GM12878 (cell line): ENCODE data around the gene ANP32A. TPM values are rescaled to one million over a fixed set of nuclear protein-coding genes. Genes with fewer than 3 reads are reported as not detected.

Experiments
- ATAC-seq: fragments of 200-7000 bp; cut with Tn5 transposase; 3 replicates; pipeline ENCODE4 v1.9.1; 2020; ENCODE audit warnings: mild to moderate bottlenecking, moderate library complexity
- BruUV-seq: library from RNA; stranded (reverse); fragments of 400-500 nt; replicated peaks from 2 replicates; lab custom pipeline; 2021; lab: Mats Ljungman, UMichigan
- CTCF ChIA-PET: fragments of 300-600 bp; sonication (Branson Sonifier 250); formaldehyde crosslinking; extraction: SDS; loops from one replicate; lab custom pipeline; 2021; ENCODE audit warnings: inconsistent platforms; lab: Yijun Ruan, JAX
- POLR2A ChIA-PET: fragments of 350-600 bp; formaldehyde crosslinking; extraction: SDS; loops from one replicate; lab custom pipeline; 2021; ENCODE audit warnings: inconsistent platforms; lab: Charles Lee
- RAD21 ChIA-PET: fragments of 300-600 bp; sonication (Branson Sonifier 250); formaldehyde crosslinking; loops from one replicate; lab custom pipeline; 2023; ENCODE audit warnings: antibody characterized with exemption; ENCODE audit not compliant: unreplicated experiment; lab: Charles Lee
- SMC1A ChIA-PET: fragments of 300-600 bp; sonication (Branson Sonifier 250); formaldehyde crosslinking; loops from one replicate; lab custom pipeline; 2023; ENCODE audit not compliant: unreplicated experiment, uncharacterized antibody; lab: Charles Lee
- DNase-seq: peaks from one replicate; pipeline ENCODE4 v3.0.0-alpha.2; 2011; ENCODE audit warnings: low read depth, low spot score
- FAIRE-seq: peaks from 3 replicates; lab custom pipeline; 2011; peaks lifted over from hg19 to GRCh38; lab: Jason Lieb, UNC
- H2AFZ ChIP-seq: 2 replicates; pipeline ENCODE4 v1.6.0; 2011; ENCODE audit warnings: low read depth, low read length, control low read depth; ENCODE audit not compliant: control insufficient read depth
- H3K27ac ChIP-seq: 2 replicates; pipeline ENCODE4 v1.5.1; 2011; ENCODE audit warnings: control low read depth; ENCODE audit not compliant: control insufficient read depth, insufficient read depth
- H3K27me3 ChIP-seq, 2 experiments: replicated peaks in 1 of 2; 2 replicates each; pipeline versions ENCODE4 v1.6.0 to v1.6.1; 2011; ENCODE audit warnings: low read length in 1 of 2; ENCODE audit not compliant: control insufficient read depth in 2 of 2, insufficient read depth in 2 of 2
- H3K36me3 ChIP-seq, 2 experiments: 2 replicates each; pipeline ENCODE4 v1.5.1; 2011; ENCODE audit warnings: low read length in 1 of 2; ENCODE audit not compliant: control insufficient read depth in 2 of 2, insufficient read depth in 2 of 2
- H3K4me1 ChIP-seq: 2 replicates; pipeline ENCODE4 v1.6.1; 2011; ENCODE audit warnings: mild to moderate bottlenecking, low read length, moderate library complexity, mixed read lengths; ENCODE audit not compliant: control insufficient read depth, insufficient read depth
- H3K4me2 ChIP-seq: 2 replicates; pipeline ENCODE4 v1.6.0; 2011; ENCODE audit warnings: control low read depth; ENCODE audit not compliant: control insufficient read depth, insufficient read depth
- H3K4me3 ChIP-seq: fragments of 200-600 bp; sonication (generic); 2 replicates; pipeline ENCODE4 v1.5.1; 2016
- H3K79me2 ChIP-seq: 2 replicates; pipeline ENCODE4 v1.6.0; 2011; ENCODE audit warnings: low read length; ENCODE audit not compliant: control insufficient read depth, insufficient read depth
- H3K9ac ChIP-seq: 2 replicates; pipeline ENCODE4 v1.8.0; 2011; ENCODE audit warnings: low read length, control low read depth, mixed read lengths; ENCODE audit not compliant: control insufficient read depth, insufficient read depth
- H3K9me3 ChIP-seq: replicated peaks from 3 replicates; pipeline ENCODE4 v1.5.1; 2011; ENCODE audit warnings: mild to moderate bottlenecking, low read length; ENCODE audit not compliant: control insufficient read depth, insufficient read depth
- H4K20me1 ChIP-seq: 2 replicates; pipeline ENCODE4 v1.6.0; 2011; ENCODE audit not compliant: control insufficient read depth, insufficient read depth
- BACH1 ChIP-seq: fragments of 450-650 bp; IDR thresholded peaks from 2 replicates; pipeline ENCODE4 v1.6.1; 2017; ENCODE audit warnings: mild to moderate bottlenecking, borderline replicate concordance
- CBX3 ChIP-seq: fragments of 200-600 bp; sonication (generic); IDR thresholded peaks from 2 replicates; pipeline ENCODE4 v1.6.1; 2016; ENCODE audit warnings: low read depth, borderline replicate concordance
- IRF3 ChIP-seq: fragments of 450-650 bp; IDR thresholded peaks from 2 replicates; pipeline ENCODE4 v1.6.1; 2014; ENCODE audit warnings: mild to moderate bottlenecking
- NFYA ChIP-seq: IDR thresholded peaks from 2 replicates; pipeline ENCODE4 v1.6.1; 2011; ENCODE audit warnings: low read depth, mild to moderate bottlenecking, low read length, improper control_type of control experiment, borderline replicate concordance
- TARDBP ChIP-seq: IDR thresholded peaks from 2 replicates; pipeline ENCODE4 v1.6.1; 2016; ENCODE audit warnings: borderline replicate concordance
- WGBS: methylation state at CpG from one replicate; pipeline ENCODE4 v1.1.6; 2016; ENCODE audit warnings: low lambda C conversion rate; ENCODE audit not compliant: insufficient replicate concordance, insufficient coverage; ENCODE audit errors: missing lambda C conversion rate; 5-methylcytosine and 5-hydroxymethylcytosine counted together
- in situ Hi-C: fragments of 300-500 bp; cut with MboI; formaldehyde crosslinking; loops from 9 replicates; pipeline ENCODE4 v1.14.3; 2018; ENCODE audit warnings: mixed read lengths
- intact Hi-C: fragments of 100-400 bp; cut with micrococcal nuclease; formaldehyde crosslinking; loops from one replicate; pipeline ENCODE4 v1.14.2; 2022; ENCODE audit not compliant: unreplicated experiment
- polyA plus RNA-seq, 11 experiments: library from polyadenylated mRNA; depleted of rRNA in 4 of 11; unstranded in 6 of 11; stranded (reverse) in 5 of 11; fragments of >200 nt; fragmentation: Nextera tagmentation in 4 of 11; fragmentation: Illumina TruSeq in 1 of 11; extraction: Ambion mirVana in 4 of 11; extraction: Trizol in 1 of 11; gene quantifications; 1 replicate in 1 of 11; 2 replicates in 10 of 11; pipeline versions ENCODE4 v1.2.1 to v1.2.3, GENCODE V29; 2011 to 2016; ENCODE audit warnings: inconsistent platforms in 2 of 11, missing spikeins in 2 of 11, low read depth in 1 of 11
- total RNA-seq, 4 experiments: library from RNA; depleted of rRNA in 3 of 4; stranded (reverse); fragments of >200 nt in 3 of 4; fragmentation: Illumina TruSeq in 1 of 4; extraction: Trizol in 1 of 4; gene quantifications; 2 replicates each; pipeline versions ENCODE4 v1.2.1 to v1.2.3, GENCODE V29; 2013 to 2021

Gene ANP32A
- total and polyA plus RNA-seq, 10 of the 15 experiments (the other 5 are each of a cell fraction or from before 2014, with no cell fraction given), result 29.6 to 666 (median 234) TPM

DNA sequence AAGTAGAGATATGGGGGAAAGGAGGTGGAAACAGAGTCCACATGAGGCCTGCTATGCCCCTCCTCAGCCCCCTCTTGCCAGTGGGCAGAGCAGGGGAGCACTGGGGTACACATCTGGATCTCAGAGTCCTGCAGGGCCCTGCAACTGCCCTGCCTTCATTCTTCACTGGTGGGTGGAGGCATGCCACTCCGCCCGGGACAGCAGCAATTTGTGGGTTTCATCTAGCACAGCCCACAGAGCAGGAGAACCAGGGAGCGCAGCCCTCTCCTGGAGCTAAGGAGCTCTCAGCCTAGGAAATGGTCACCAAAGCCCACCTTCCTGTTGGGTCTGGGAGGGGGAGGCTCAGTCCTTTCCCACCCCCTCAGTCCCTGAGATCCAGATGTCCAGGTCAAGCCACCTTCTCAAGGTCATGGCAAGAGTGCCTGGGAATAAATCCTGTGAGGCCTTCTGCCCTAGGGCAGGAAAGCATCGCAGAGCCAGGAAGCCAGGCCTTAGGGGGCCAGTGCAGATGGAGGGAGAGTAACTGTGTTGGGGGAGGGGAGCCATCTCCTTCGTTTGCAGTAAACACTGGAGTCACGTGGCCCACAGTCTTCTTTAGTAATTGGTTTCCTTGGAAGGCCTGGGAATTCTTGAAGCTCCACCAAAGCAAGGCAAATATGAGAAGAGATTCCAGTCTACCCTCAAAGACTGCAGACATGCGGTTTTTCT lies 31.0 kb downstream of the ANP32A start (continued):
- TF ChIP-seq TARDBP, result no peak

GRCh38 chr15:68789091-68789490 lies 31.6 kb downstream of the ANP32A start:
- no peak overlapping the region for H3K4me2 ChIP-seq
- SMC1A ChIA-PET, result interaction anchor here (1.1 to 2.2 kb wide), 3 partner anchors 16 to 40 kb away, joined by 3 to 4 read pairs (median 4); no protein-coding TSS in a partner anchor
- no peaks in the 10 kb centered on the region for H3K27me3 ChIP-seq
- peaks cover 65% of the 10 kb centered on the region for H3K79me2 ChIP-seq
- H3K4me1 ChIP-seq, result peaks cover 49% of the 10 kb centered on the region
- in situ Hi-C loops (no loop called here), intact Hi-C loops (no loop called here)
- POLR2A ChIA-PET, result no interaction called here
- FAIRE-seq (no peak), DNase-seq (no peak), ATAC-seq (no peak)
- H3K27ac ChIP-seq, result peak overlapping the region; percentile 40
- TF ChIP-seq CBX3, result no peak
- TF ChIP-seq NFYA, result no peak
- TF ChIP-seq BACH1, result no peak
- TF ChIP-seq IRF3, result no peak
- H3K9me3 ChIP-seq, result no peaks in the 10 kb centered on the region
- no TSS peak for BruUV-seq
- H3K36me3 ChIP-seq, result peaks cover 24 to 28% of the 10 kb centered on the region in 2 experiments
- no peak overlapping the region for H2AFZ ChIP-seq
- RAD21 ChIA-PET, result no interaction called here
- CTCF ChIA-PET, result interaction anchor here (0.8 to 2.0 kb wide), 3 partner anchors 27 to 86 kb away, joined by 3 to 12 read pairs (median 3); no protein-coding TSS in a partner anchor
- WGBS, result 93% methylated on average over 1 of the region's 1 CpG
- H4K20me1 ChIP-seq, result peaks cover 9% of the 10 kb centered on the region; the same call in 1 of the 2 replicates
- no peak overlapping the region for H3K4me3 ChIP-seq
- no peak overlapping the region for H3K9ac ChIP-seq
